Measurements from ENCODE around the gene TBX10. TPM values are rescaled to one million over a fixed set of nuclear protein-coding genes. Genes with fewer than 3 reads are reported as not detected.

The TBX10 gene
- total and polyA plus RNA-seq, 5 donors: not detected

- Histone ChIP-seq H3K27me3 (ENCODE audit: control insufficient read depth, insufficient read depth) (no peaks in the 10 kb centered on the region), H3K27ac (ENCODE audit: low read length) (no peak overlapping the region), H3K4me3 (ENCODE audit: low read length) (no peak overlapping the region), H3K4me1 (ENCODE audit: control insufficient read depth, insufficient read depth, low read length) (peaks cover 2% of the 10 kb centered on the region), H3K9me3 (ENCODE audit: control insufficient read depth, low read length) (no peaks in the 10 kb centered on the region)
- WGBS: 81% methylated on average over 22 of the region's 22 CpGs
- intact Hi-C loops (cut with DNase I): no loop called here
- peak in 1 of 3 donors; percentile 45 for DNase-seq
- ATAC-seq: no peak
Observed at GRCh38 chr11:67633758-67634365, 5.7 kb downstream of the TBX10 start.

- H3K4me3 ChIP-seq (ENCODE audit: low read length): no peak overlapping the region
- 91% methylated on average over 30 of the region's 30 CpGs for WGBS
- no peaks in the 10 kb centered on the region for H3K27me3 ChIP-seq (ENCODE audit: control insufficient read depth, insufficient read depth)
- no peak overlapping the region for H3K27ac ChIP-seq (ENCODE audit: low read length)
- intact Hi-C loops (cut with DNase I): no loop called here
- peaks cover 2% of the 10 kb centered on the region for H3K4me1 ChIP-seq (ENCODE audit: control insufficient read depth, insufficient read depth, low read length)
- ATAC-seq (no peak), DNase-seq (peak in 2 of 3 donors; percentile 17 to 33)
- no peaks in the 10 kb centered on the region for H3K9me3 ChIP-seq (ENCODE audit: control insufficient read depth, low read length)
Observed at GRCh38 chr11:67632982-67633755, 6.4 kb downstream of the TBX10 start.

GRCh38 chr11:67632175-67632981 is 7.2 kb downstream of the TBX10 start:
- intact Hi-C loops (cut with DNase I): no loop called here
- H3K4me3 ChIP-seq (ENCODE audit: low read length): no peak overlapping the region
- no peaks in the 10 kb centered on the region for H3K9me3 ChIP-seq (ENCODE audit: control insufficient read depth, low read length)
- no peaks in the 10 kb centered on the region for H3K27me3 ChIP-seq (ENCODE audit: control insufficient read depth, insufficient read depth)
- no peak overlapping the region for H3K27ac ChIP-seq (ENCODE audit: low read length)
- DNase-seq (peak; percentile 22 to 77 (median 77)), ATAC-seq (no peak)
- 82% methylated on average over 12 of the region's 12 CpGs for WGBS
- H3K4me1 ChIP-seq (ENCODE audit: control insufficient read depth, insufficient read depth, low read length): peaks cover 2% of the 10 kb centered on the region

- no peak overlapping the region for H3K27ac ChIP-seq (ENCODE audit: low read length)
- no peak for DNase-seq
- H3K4me1 ChIP-seq (ENCODE audit: control insufficient read depth, insufficient read depth, low read length): peaks cover 2% of the 10 kb centered on the region
- no peak for ATAC-seq
- no peak overlapping the region for H3K4me3 ChIP-seq (ENCODE audit: low read length)
- intact Hi-C loops (cut with DNase I): no loop called here
- H3K27me3 ChIP-seq (ENCODE audit: control insufficient read depth, insufficient read depth): no peaks in the 10 kb centered on the region
- WGBS: 93% methylated on average over 2 of the region's 2 CpGs
- no peaks in the 10 kb centered on the region for H3K9me3 ChIP-seq (ENCODE audit: control insufficient read depth, low read length)
Observed at GRCh38 chr11:67631853-67632174, 7.7 kb downstream of the TBX10 start.

- intact Hi-C loops (cut with DNase I): no loop called here
- Histone ChIP-seq H3K4me1 (ENCODE audit: control insufficient read depth, insufficient read depth, low read length) (peaks cover 2% of the 10 kb centered on the region), H3K4me3 (ENCODE audit: low read length) (no peak overlapping the region), H3K27ac (ENCODE audit: low read length) (no peak overlapping the region), H3K9me3 (ENCODE audit: control insufficient read depth, low read length) (no peaks in the 10 kb centered on the region), H3K27me3 (ENCODE audit: control insufficient read depth, insufficient read depth) (no peaks in the 10 kb centered on the region)
- WGBS: 80% methylated on average over 7 of the region's 7 CpGs
- DNase-seq (peak; percentile 23 to 63 (median 61)), ATAC-seq (no peak)
Observed at GRCh38 chr11:67631411-67631810, 8.2 kb downstream of the TBX10 start.

- DNase-seq: no peak
- no peak for ATAC-seq
- 60% methylated on average over 16 of the region's 16 CpGs for WGBS
Observed at GRCh38 chr11:67630943-67631331, 8.6 kb downstream of the TBX10 start.

GRCh38 chr11:67630228-67630942 is 9.2 kb downstream of the TBX10 start:
- peak overlapping the region; percentile 36 for H3K4me3 ChIP-seq (ENCODE audit: low read length)
- no peaks in the 10 kb centered on the region for H3K9me3 ChIP-seq (ENCODE audit: control insufficient read depth, low read length)
- DNase-seq: peak; percentile 99
- WGBS: 1% methylated on average over 70 of the region's 70 CpGs
- H3K27me3 ChIP-seq (ENCODE audit: control insufficient read depth, insufficient read depth): no peaks in the 10 kb centered on the region
- peak; percentile 90 to 93 for ATAC-seq
- H3K27ac ChIP-seq (ENCODE audit: low read length): peak overlapping the region; percentile 76
- H3K4me1 ChIP-seq (ENCODE audit: control insufficient read depth, insufficient read depth, low read length): peaks cover 2% of the 10 kb centered on the region
- intact Hi-C loops (cut with DNase I): no loop called here

More at GRCh38 chr11:67630943-67631331, 8.6 kb downstream of the TBX10 start:
- Histone ChIP-seq H3K4me1 (ENCODE audit: control insufficient read depth, insufficient read depth, low read length) (peaks cover 2% of the 10 kb centered on the region), H3K4me3 (ENCODE audit: low read length) (peak overlapping the region; percentile 32), H3K9me3 (ENCODE audit: control insufficient read depth, low read length) (no peaks in the 10 kb centered on the region), H3K27me3 (ENCODE audit: control insufficient read depth, insufficient read depth) (no peaks in the 10 kb centered on the region), H3K27ac (ENCODE audit: low read length) (peak overlapping the region; percentile 76)
- intact Hi-C loops (cut with DNase I): no loop called here

GRCh38 chr11:67629386-67630227 is 10.0 kb downstream of the TBX10 start, which contains the start of gene NUDT8:
NUDT8 (minus strand) TSS chr11:67629937; CDS start chr11:67629911, 26 bp downstream.
- WGBS: under 1% methylated on average over 102 of the region's 102 CpGs
- no peaks in the 10 kb centered on the region for H3K9me3 ChIP-seq (ENCODE audit: control insufficient read depth, low read length)
- no peaks in the 10 kb centered on the region for H3K27me3 ChIP-seq (ENCODE audit: control insufficient read depth, insufficient read depth)
- DNase-seq (peak; percentile 87 to 97 (median 94)), ATAC-seq (peak; percentile 76 to 77)
- peak within 1 kb of the TSS; percentile 36 for H3K4me3 ChIP-seq (ENCODE audit: low read length)
- intact Hi-C loops (cut with DNase I): no loop called here
- H3K27ac ChIP-seq (ENCODE audit: low read length): peak within 1 kb of the TSS; percentile 91
- H3K4me1 ChIP-seq (ENCODE audit: control insufficient read depth, insufficient read depth, low read length): peaks cover 2% of the 10 kb centered on the region

GRCh38 chr11:67628710-67629385 is 10.7 kb downstream of the TBX10 start:
- DNase-seq: peak; percentile 41 to 69 (median 69)

More at GRCh38 chr11:67628710-67629385, 10.7 kb downstream of the TBX10 start:
- Histone ChIP-seq H3K9me3 (ENCODE audit: control insufficient read depth, low read length) (no peaks in the 10 kb centered on the region), H3K27ac (ENCODE audit: low read length) (peak overlapping the region; percentile 9), H3K4me1 (ENCODE audit: control insufficient read depth, insufficient read depth, low read length) (peaks cover 2% of the 10 kb centered on the region), H3K4me3 (ENCODE audit: low read length) (no peak overlapping the region), H3K27me3 (ENCODE audit: control insufficient read depth, insufficient read depth) (no peaks in the 10 kb centered on the region)
- WGBS: 47% methylated on average over 25 of the region's 25 CpGs
- ATAC-seq: no peak
- intact Hi-C loops (cut with DNase I): no loop called here

Data from right cardiac atrium (tissue), 5 donors.